ENCODE measurements around the gene CDCP2.

GRCh38 chr1:54186056-54186455, 33.3 kb upstream of the CDCP2 start:
- no peak for TF ChIP-seq POLR2A (IDR thresholded peaks at IDR 0.05; ENCODE audit: low read length)
- TF ChIP-seq KDM1A (IDR thresholded peaks at IDR 0.05; ENCODE audit: low read depth), result no peak
- TF ChIP-seq PHF8 (IDR thresholded peaks at IDR 0.05; ENCODE audit: borderline replicate concordance, low read depth), result no peak
- no peak for TF ChIP-seq USF2 (IDR thresholded peaks at IDR 0.05)
- TF ChIP-seq CTCF (IDR thresholded peaks at IDR 0.05), result no peak
- TF ChIP-seq RAD21 (conservative IDR thresholded peaks at IDR 0.05 in 1 of 2, IDR thresholded peaks at IDR 0.05 in 1 of 2), result no peak
- no peak for TF ChIP-seq TP53 (CRISPR knock-in tag; IDR thresholded peaks at IDR 0.05)
- no peak for TF ChIP-seq NR3C1 (IDR thresholded peaks at IDR 0.05)
- no peak for TF ChIP-seq MAX (IDR thresholded peaks at IDR 0.05)

All from A549 (cell line).